Pulmonary artery endothelial cell (primary cell): ENCODE data around the gene CD244. TPM values are rescaled to one million over a fixed set of nuclear protein-coding genes. Genes with fewer than 3 reads are reported as not detected.
"Not testable (repeated sequence)": the region's sequence is repeated elsewhere in the genome, so short reads cannot be mapped to it uniquely, and the experiment has no call there.

ENCODE experiments used
- DNase-seq: peaks from one replicate; pipeline ENCODE4 v3.0.0-alpha.2; 2011; ENCODE audit warnings: low read depth, low spot score
- total RNA-seq: library from RNA; depleted of rRNA; stranded (reverse); fragments of >200 nt; gene quantifications from 2 replicates; pipeline ENCODE4 v1.2.3, GENCODE V29; 2014

CD244 gene
- total RNA-seq, 1 donor from 2014 or later: not detected

GRCh38 chr1:160880216-160880615 is 17.5 kb upstream of the CD244 start:
- no peak for DNase-seq

- no peak for DNase-seq
Measured at GRCh38 chr1:160879056-160879455, 16.4 kb upstream of the CD244 start.

DNA sequence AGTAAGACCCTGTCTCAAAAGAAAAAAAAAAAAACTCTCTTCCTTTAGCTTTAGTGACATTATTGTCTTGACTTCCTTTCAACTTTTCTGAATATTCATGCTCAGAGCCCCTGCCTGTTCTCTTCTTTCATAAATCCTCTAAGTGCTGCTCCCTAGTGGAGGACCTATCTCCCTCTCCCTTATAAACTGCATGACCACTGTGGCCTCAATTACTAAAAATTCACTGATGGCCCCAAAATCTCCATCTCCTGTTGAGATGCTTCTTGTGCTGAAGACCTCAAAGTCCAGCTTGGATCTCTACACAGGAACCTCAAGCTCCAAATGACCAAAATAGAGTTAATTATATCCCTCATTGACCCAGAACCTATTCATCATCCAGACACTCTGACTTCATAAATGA is 14.5 kb upstream of the CD244 start:
- no peak for DNase-seq

DNA sequence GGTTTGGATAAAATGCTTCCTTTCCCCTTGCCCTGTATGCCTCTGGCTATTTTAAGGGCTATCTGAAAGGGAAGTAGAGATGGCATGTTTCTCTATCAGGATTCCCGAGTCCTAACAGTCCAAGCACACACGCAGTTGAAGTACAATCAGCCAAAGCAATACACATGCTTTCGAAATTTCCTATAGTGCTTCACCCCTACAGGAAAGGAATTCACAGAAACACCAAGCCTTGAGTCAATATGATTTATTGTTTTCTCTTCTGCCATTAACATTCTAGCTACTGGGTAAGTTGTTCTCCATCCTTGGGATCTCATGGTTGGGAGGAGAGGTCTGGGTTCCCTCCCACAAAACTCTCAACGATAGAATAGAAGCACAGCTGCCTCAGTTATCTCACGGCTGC is 13.6 kb upstream of the CD244 start:
- DNase-seq: no peak

DNA sequence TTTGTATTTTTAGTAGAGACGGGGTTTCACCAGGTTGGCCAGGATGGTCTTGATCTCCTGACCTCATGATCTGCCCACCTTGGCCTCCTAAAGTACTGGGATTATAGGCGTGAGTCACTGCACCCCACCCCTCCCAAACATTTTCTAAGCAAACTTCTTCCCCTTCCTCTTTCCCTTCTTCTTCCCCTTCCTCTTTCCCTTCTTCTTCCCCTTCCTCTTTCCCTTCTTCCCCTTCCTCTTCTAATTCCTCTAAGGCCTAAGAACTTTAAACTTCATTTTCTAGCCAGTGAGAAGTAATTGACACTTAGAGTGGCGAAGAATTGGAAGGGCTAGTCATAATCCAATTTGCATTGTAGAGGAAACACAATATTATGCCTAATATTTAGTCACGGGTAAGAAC is 12.9 kb upstream of the CD244 start:
- not testable (repeated sequence) for DNase-seq

DNA sequence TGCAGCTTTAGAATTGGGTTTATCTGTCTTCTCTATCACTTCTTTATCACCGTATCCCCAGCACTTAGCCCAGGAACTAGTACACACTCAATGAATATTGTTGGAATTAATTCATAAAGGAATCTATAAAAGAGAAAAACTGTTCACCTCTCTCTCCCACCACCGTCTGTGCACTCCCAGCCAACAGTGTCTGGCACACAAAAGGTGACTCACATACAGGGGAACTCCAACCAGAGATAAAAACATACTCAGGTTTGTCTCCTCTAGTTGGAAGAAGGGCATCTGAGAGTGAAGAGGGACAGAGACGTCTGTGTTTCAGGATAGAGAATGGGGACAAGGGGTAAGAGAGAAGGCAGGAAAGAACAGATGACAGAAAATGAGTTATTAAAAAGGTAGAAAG is 12.2 kb upstream of the CD244 start:
- DNase-seq: no peak

GRCh38 chr1:160868141-160868540 is 5.5 kb upstream of the CD244 start:
- DNase-seq: no peak

GRCh38 chr1:160867651-160868050 is 5.0 kb upstream of the CD244 start:
- not testable (repeated sequence) for DNase-seq

DNA sequence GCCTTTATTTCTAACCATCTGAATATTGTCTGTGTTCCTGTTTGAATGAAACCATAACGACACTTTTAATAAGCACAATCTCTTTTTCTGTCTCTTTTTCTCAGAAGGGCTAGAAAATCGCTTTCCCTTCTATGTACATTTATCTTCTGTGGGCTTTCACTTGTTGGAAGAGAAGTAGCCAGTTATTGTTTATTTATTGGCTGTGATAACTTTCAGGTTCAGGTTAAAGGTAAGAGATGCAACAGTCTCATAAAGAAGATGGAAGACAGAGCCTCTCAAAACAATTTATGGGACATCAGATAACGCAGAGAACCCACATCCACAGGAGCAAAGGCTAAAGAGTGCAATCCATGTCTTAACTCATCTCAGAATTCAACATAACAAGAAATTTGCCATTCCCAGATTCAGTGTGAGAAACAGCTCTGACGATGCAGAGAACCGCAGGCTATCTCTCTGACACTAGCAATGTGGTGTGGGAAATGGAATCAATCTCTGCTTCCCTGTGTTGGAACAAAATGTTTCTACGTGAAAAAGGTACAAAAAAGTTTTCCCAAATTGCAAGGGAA is 4.1 kb upstream of the CD244 start:
- no peak for DNase-seq

DNA sequence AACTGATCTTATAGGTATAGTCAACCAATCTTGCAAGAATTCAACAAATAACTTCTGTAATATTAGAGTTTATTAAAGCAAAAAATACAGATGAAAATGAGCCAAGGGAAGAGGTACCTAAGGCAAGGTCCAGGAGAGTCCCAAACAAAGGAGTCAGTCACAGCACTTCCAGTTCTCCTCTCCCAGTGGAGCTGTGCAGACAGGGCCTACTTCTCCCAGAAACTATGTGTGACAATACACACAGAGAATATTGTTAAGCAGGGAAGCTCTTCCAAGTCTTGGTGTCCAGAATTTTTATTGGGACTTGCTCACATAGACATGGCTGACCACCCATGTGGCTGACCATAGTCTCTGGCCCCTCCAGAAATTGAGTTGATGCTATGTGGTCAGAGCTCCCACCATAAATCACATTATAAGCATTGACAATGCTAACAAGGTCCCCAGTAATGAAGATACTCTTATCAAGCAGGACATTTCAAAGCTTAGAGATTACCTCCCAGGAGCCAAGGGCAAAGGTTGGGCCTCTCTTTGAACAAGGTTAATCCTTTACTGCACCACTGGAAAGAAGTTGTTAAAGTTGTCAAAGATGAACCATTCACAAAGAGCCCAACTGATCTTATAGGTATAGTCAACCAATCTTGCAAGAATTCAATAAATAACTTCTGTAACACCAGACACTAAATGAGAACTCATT is 3.5 kb upstream of the CD244 start:
- DNase-seq: no peak

- no peak for DNase-seq
Measured at GRCh38 chr1:160865337-160865736, 2.6 kb upstream of the CD244 start.

GRCh38 chr1:160864173-160864572 is 1.5 kb upstream of the CD244 start:
- DNase-seq: no peak

- no peak for DNase-seq
Measured at GRCh38 chr1:160863774-160864131, 1.1 kb upstream of the CD244 start.

GRCh38 chr1:160863061-160863773 is 530 bp upstream of the CD244 start:
- no peak for DNase-seq

DNA sequence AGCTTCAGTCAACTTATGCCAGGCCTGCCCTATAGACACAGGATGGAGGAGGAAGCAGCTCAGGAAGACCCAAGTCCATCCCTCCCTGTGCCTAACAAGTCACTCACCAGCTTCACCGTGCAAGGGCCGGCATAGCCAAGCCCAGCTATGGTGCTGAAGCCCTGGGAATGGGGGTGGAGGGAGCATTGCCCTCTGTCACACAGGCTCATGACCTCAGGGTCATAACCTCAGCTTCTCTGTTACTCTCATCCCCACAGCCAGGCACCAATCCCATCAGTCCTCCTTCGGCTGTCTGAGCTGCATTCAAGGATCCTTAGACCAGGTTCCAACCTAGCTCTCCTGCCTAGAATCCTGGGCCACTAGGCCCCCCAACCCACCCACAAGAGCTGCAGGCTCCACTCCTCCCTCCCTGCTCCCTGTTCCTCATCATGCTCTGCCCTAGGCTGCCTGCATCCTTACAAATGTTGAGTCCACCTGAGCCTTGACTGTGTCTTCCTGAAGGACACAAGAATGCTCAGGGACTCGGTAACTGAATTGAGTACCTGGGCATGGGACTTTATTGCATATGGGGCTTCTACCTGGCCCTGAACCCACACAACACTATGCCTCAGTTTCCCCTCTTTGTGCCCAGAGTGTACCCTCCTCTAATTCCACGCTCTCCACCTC is 1.7 kb downstream of the CD244 start:
- no peak for DNase-seq

GRCh38 chr1:160859166-160859565 is 3.5 kb downstream of the CD244 start:
- DNase-seq: no peak

GRCh38 chr1:160858507-160858906 is 4.2 kb downstream of the CD244 start:
- DNase-seq: no peak

DNA sequence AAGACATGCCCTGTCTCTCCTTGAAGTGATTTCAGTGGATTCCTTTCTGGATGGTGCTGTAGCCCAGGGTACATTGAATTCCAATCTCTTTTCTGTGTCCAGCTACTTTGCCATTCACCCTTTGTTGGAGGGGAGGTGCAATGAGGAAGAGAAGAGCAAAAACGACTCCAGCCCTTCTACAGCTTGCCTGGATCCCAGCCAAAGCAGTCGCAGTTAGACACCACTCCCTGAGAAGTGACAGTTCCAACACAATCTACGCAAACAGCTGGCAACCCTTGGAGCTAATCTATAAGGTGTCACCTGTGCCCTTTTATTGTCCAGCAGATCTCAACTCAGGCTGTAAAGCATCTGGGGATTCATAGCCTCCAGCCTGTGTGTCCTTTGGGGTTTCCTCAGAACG is 4.6 kb downstream of the CD244 start:
- no peak for DNase-seq

DNA sequence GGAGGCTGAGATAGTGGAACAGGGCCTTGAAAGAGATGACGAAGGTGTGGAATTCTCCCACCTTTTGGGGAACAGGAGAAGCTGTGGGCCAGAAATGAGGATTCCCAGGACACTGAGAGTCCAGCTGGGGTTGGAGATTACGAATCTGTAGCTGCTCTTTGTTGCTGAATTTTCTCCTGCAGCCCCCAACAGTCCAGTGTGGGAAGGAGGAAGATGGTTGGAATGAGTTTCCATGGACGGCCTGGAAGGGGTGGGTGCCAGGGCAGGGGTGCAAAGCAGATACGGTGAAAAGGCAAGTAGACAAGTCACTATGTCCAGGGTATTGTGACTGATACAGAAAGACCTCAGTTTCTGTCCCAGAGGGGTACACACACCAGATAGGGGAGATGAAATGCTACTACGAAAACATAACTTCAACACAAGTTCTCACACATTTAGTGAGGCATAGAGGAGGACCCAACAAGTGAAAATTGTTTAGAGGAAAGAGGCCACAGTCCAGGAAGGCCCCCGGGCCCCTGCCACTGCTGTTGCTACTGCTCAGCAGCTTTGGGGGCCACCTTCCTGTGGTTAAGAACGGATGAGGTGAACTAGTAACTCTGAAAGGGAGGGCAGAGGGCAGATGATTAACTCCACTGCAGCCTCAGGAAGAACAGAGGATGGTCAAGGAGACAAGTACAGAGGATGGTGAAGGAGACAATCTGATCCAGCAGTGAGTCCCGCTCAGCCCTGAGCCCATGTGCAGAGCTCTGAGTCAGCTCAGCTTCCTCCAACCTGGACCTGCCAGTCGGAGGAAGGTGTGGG is 7.3 kb downstream of the CD244 start:
- DNase-seq: no peak

DNA sequence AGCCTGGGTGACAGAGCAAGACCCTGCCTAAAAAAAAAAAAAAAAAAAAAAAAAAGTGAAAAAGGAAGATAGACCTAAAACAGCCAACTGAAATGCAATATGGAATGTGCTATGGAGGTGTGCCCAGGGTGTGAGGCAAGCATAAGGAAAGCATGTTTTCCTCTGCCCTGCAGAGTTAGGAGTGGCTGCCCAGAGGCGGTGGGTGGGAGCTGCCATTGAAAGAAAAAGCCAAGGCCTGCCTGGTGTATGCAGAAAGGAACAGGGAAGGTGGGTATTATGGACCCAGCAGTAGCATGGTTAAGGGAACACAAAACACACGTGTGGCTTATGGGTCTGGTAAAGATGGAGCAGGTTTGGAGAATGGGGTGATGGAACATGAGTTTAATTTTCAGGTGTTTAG is 8.9 kb downstream of the CD244 start:
- no peak for DNase-seq

- DNase-seq: no peak
Measured at GRCh38 chr1:160853014-160853413, 9.7 kb downstream of the CD244 start.

- DNase-seq: no peak
Measured at GRCh38 chr1:160850993-160851392, 11.7 kb downstream of the CD244 start.
